HepG2 (cell line): ENCODE measurements around the gene MTHFD1L. TPM values are rescaled to one million over a fixed set of nuclear protein-coding genes. Genes with fewer than 3 reads are reported as not detected.

ENCODE experiments used
- BCL3 ChIP-seq: sonication (generic); formaldehyde crosslinking; IDR thresholded peaks from 2 replicates; pipeline ENCODE4 v1.5.1; 2020; ENCODE audit warnings: mild to moderate bottlenecking, missing genetic modification reagents, moderate library complexity
- CREM ChIP-seq, 2 experiments: sonication (generic) in 1 of 2; formaldehyde crosslinking in 1 of 2; IDR thresholded peaks; 2 replicates each; pipeline versions ENCODE4 v1.4.0 to v1.6.1; 2016 to 2020; ENCODE audit warnings: antibody characterized with exemption in 1 of 2, mild to moderate bottlenecking in 1 of 2, missing genetic modification reagents in 1 of 2
- ELK4 ChIP-seq: sonication (generic); formaldehyde crosslinking; IDR thresholded peaks from 2 replicates; pipeline ENCODE4 v1.9.0; 2021; ENCODE audit warnings: missing genetic modification reagents, borderline replicate concordance
- ETV5 ChIP-seq: IDR thresholded peaks from 2 replicates; pipeline ENCODE4 v1.6.1; 2018; ENCODE audit warnings: missing biosample characterization, missing genetic modification reagents, inconsistent platforms, borderline replicate concordance
- GATA4 ChIP-seq: sonication (generic); IDR thresholded peaks from 2 replicates; pipeline ENCODE4 v1.6.1; 2016; ENCODE audit warnings: antibody characterized with exemption, low read depth, borderline replicate concordance
- KDM5A ChIP-seq: fragments of 200-600 bp; sonication (generic); IDR thresholded peaks from 2 replicates; pipeline ENCODE4 v1.7.0; 2018; ENCODE audit warnings: antibody characterized with exemption, mild to moderate bottlenecking, low read length, borderline replicate concordance
- KMT2B ChIP-seq: IDR thresholded peaks from 2 replicates; pipeline ENCODE4 v1.6.1; 2016; ENCODE audit warnings: missing genetic modification reagents, missing compliant biosample characterization
- MAX ChIP-seq: IDR thresholded peaks from 2 replicates; pipeline ENCODE4 v1.6.1; 2012; ENCODE audit warnings: inconsistent platforms
- MXD3 ChIP-seq: IDR thresholded peaks from 2 replicates; pipeline ENCODE4 v1.6.1; 2016; ENCODE audit warnings: mild to moderate bottlenecking, missing biosample characterization, missing genetic modification reagents
- TERF1 ChIP-seq: sonication (generic); formaldehyde crosslinking; IDR thresholded peaks from 2 replicates; pipeline ENCODE4 v1.8.0; 2022; ENCODE audit warnings: mild to moderate bottlenecking, missing genetic modification reagents, moderate library complexity
- TOPORS ChIP-seq: sonication (generic); formaldehyde crosslinking; IDR thresholded peaks from 2 replicates; pipeline ENCODE4 v1.8.0; 2023; ENCODE audit warnings: mild to moderate bottlenecking, missing genetic modification reagents
- YEATS2 ChIP-seq: sonication (generic); formaldehyde crosslinking; IDR thresholded peaks from 2 replicates; pipeline ENCODE4 v1.4.0; 2020; ENCODE audit warnings: missing genetic modification reagents, borderline replicate concordance
- ZBTB26 ChIP-seq: IDR thresholded peaks from 2 replicates; pipeline ENCODE4 v1.6.1; 2016; ENCODE audit warnings: missing compliant biosample characterization, missing genetic modification reagents, borderline replicate concordance
- ZBTB38 ChIP-seq: sonication (generic); formaldehyde crosslinking; IDR thresholded peaks from 2 replicates; pipeline ENCODE4 v1.5.1; 2020; ENCODE audit warnings: mild to moderate bottlenecking, missing genetic modification reagents
- ZFP36L1 ChIP-seq: sonication (generic); formaldehyde crosslinking; IDR thresholded peaks from 2 replicates; pipeline ENCODE4 v1.8.0; 2022; ENCODE audit warnings: mild to moderate bottlenecking, missing genetic modification reagents, moderate library complexity
- ZMYM3 ChIP-seq: sonication (generic); formaldehyde crosslinking; IDR thresholded peaks from 2 replicates; pipeline ENCODE4 v1.5.1; 2020; ENCODE audit warnings: mild to moderate bottlenecking, missing genetic modification reagents
- ZNF101 ChIP-seq: sonication (generic); formaldehyde crosslinking; IDR thresholded peaks from 2 replicates; pipeline ENCODE4 v1.4.0; 2020; ENCODE audit warnings: mild to moderate bottlenecking, low read depth, missing genetic modification reagents, borderline replicate concordance
- ZNF143 ChIP-seq: sonication (generic); formaldehyde crosslinking; IDR thresholded peaks from 2 replicates; pipeline ENCODE4 v1.4.0; 2020; ENCODE audit warnings: missing genetic modification reagents
- ZNF264 ChIP-seq: sonication (generic); formaldehyde crosslinking; IDR thresholded peaks from 2 replicates; pipeline ENCODE4 v1.4.0; 2020; ENCODE audit warnings: missing genetic modification reagents
- ZNF496 ChIP-seq: sonication (generic); formaldehyde crosslinking; IDR thresholded peaks from 2 replicates; pipeline ENCODE4 v1.8.1; 2023; ENCODE audit warnings: mild to moderate bottlenecking, moderate library complexity, missing genetic modification reagents; ENCODE audit not compliant: insufficient replicate concordance
- ZNF543 ChIP-seq: sonication (generic); formaldehyde crosslinking; IDR thresholded peaks from 2 replicates; pipeline ENCODE4 v1.4.0; 2020; ENCODE audit warnings: mild to moderate bottlenecking, missing genetic modification reagents
- ZNF572 ChIP-seq: sonication (generic); formaldehyde crosslinking; IDR thresholded peaks from 2 replicates; pipeline ENCODE4 v1.5.1; 2020; ENCODE audit warnings: mild to moderate bottlenecking, missing genetic modification reagents
- ZNF850 ChIP-seq: sonication (generic); formaldehyde crosslinking; conservative IDR thresholded peaks from 2 replicates; pipeline ENCODE4 v1.9.0; 2021; ENCODE audit warnings: mild to moderate bottlenecking, missing genetic modification reagents
- ZSCAN21 ChIP-seq: sonication (generic); formaldehyde crosslinking; IDR thresholded peaks from 2 replicates; pipeline ENCODE4 v1.8.0; 2022; ENCODE audit warnings: mild to moderate bottlenecking, missing genetic modification reagents, moderate library complexity, borderline replicate concordance
- polyA plus RNA-seq, 8 experiments: library from polyadenylated mRNA; depleted of rRNA in 3 of 8; stranded (reverse) in 7 of 8; unstranded in 1 of 8; fragments of >200 nt; fragmentation: Illumina TruSeq in 4 of 8; extraction: Trizol in 4 of 8; gene quantifications; 2 replicates each; pipeline versions ENCODE4 v1.2.1 to v1.2.3, GENCODE V29; 2011 to 2016; ENCODE audit warnings: low read depth in 4 of 8, missing spikeins in 1 of 8, mixed read lengths in 1 of 8; ENCODE audit not compliant: insufficient read depth in 1 of 8
- total RNA-seq, 5 experiments: library from RNA; depleted of rRNA; stranded (reverse); fragments of >200 nt; fragmentation: Illumina TruSeq; extraction: Trizol; gene quantifications; 2 replicates each; pipeline ENCODE4 v1.2.3, GENCODE V29; 2016; ENCODE audit warnings: low read depth in 1 of 5

Gene MTHFD1L
- total and polyA plus RNA-seq, 2 of the 13 experiments (the other 11 are each of a cell fraction or from before 2014, with no cell fraction given): 24.0 to 39.6 TPM

GRCh38 chr6:150878347-150879213 lies 13.1 kb downstream of the MTHFD1L start (continued):
- TF ChIP-seq BCL3 (CRISPR knock-in tag) (0 out of 2 replicates have a peak, but pooled peaks have one; percentile 45), ZNF572 (CRISPR knock-in tag) (no peak), CREM (IDR thresholded peaks at IDR 0.05) (peak; percentile 69; the same call in 1 of the 2 replicates), CREM (CRISPR knock-in tag; IDR thresholded peaks at IDR 0.05) (no peak), ZNF264 (CRISPR knock-in tag) (peak; percentile 56; the same call in 1 of the 2 replicates), YEATS2 (no peak), ELK4 (CRISPR knock-in tag) (no peak), MXD3 (CRISPR knock-in tag) (no peak), ZBTB38 (CRISPR knock-in tag) (peak; percentile 21; the same call in 1 of the 2 replicates), ETV5 (no peak; the same call in 1 of the 2 replicates), ZSCAN21 (CRISPR knock-in tag) (peak; percentile 58; the same call in 1 of the 2 replicates), ZNF101 (CRISPR knock-in tag) (no peak), KDM5A (no peak), KMT2B (CRISPR knock-in tag) (no peak; the same call in 1 of the 2 replicates), ZMYM3 (peak; percentile 51), TOPORS (CRISPR knock-in tag) (no peak), ZNF143 (CRISPR knock-in tag) (peak; percentile 87), ZNF543 (0 out of 2 replicates have a peak, but pooled peaks have one; percentile 25), TERF1 (CRISPR knock-in tag) (no peak), ZFP36L1 (no peak), ZNF850 (no peak), ZNF496 (no peak), GATA4 (no peak), MAX (no peak), ZBTB26 (no peak)
